Lower lobe of right lung (tissue), 2 donors: ENCODE data around the gene ATP6V1G3. TPM values are rescaled to one million over a fixed set of nuclear protein-coding genes. Genes with fewer than 3 reads are reported as not detected.
"Not testable (repeated sequence)": the region's sequence is repeated elsewhere in the genome, so short reads cannot be mapped to it uniquely, and the experiment has no call there.

Experiments used
- ATAC-seq, 2 donors: fragments of 200-7000 bp; cut with Tn5 transposase; one replicate each; pipeline ENCODE4 v1.9.1; 2020 to 2022; ENCODE audit warnings: mild to moderate bottlenecking in 2 of 2, moderate library complexity in 2 of 2
- DNase-seq: peaks from one replicate; pipeline ENCODE4 v3.0.0-alpha.2; 2020
- H3K27ac ChIP-seq: fragments of 200-600 bp; one replicate; pipeline ENCODE4 v1.8.0; 2022
- H3K27me3 ChIP-seq: fragments of 200-600 bp; one replicate; pipeline ENCODE4 v1.8.0; 2022; ENCODE audit warnings: low read depth
- H3K36me3 ChIP-seq: fragments of 200-600 bp; one replicate; pipeline ENCODE4 v1.8.0; 2022; ENCODE audit warnings: mild to moderate bottlenecking
- H3K4me1 ChIP-seq: fragments of 200-600 bp; one replicate; pipeline ENCODE4 v1.8.0; 2022
- H3K4me3 ChIP-seq: fragments of 200-600 bp; one replicate; pipeline ENCODE4 v1.8.0; 2022; ENCODE audit warnings: mild to moderate bottlenecking
- H3K9me3 ChIP-seq: fragments of 200-600 bp; one replicate; pipeline ENCODE4 v1.8.0; 2022
- intact Hi-C: fragments of 100-400 bp; cut with DNase I; formaldehyde crosslinking; loops from one replicate; pipeline ENCODE4 v1.11.0; 2022
- long read RNA-seq: library from polyadenylated mRNA; unstranded; transcript quantifications from one replicate; pipeline ENCODE4 v2.0.0, GENCODE V29; 2021
- total RNA-seq: library from RNA; stranded (reverse); fragmentation: NEBNext Ultra II Directional; extraction: Animal tissue kit (Norgen Biotek cat#: 25700); gene quantifications from one replicate; pipeline ENCODE4 v1.2.1, GENCODE V29; 2021
- TF ChIP-seq, protein P1 (sequence below): fragments of 200-600 bp; IDR thresholded peaks from one replicate; pipeline ENCODE4 v1.8.0; 2022; ENCODE audit warnings: antibody characterized with exemption, mild to moderate bottlenecking
- donor health status: DM: no; HTN: yes; CAD: no; lungs with severe emphysema.

Gene ATP6V1G3, protein sequence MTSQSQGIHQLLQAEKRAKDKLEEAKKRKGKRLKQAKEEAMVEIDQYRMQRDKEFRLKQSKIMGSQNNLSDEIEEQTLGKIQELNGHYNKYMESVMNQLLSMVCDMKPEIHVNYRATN
- not detected for total RNA-seq
- long read RNA-seq, result 0 reads

DNA sequence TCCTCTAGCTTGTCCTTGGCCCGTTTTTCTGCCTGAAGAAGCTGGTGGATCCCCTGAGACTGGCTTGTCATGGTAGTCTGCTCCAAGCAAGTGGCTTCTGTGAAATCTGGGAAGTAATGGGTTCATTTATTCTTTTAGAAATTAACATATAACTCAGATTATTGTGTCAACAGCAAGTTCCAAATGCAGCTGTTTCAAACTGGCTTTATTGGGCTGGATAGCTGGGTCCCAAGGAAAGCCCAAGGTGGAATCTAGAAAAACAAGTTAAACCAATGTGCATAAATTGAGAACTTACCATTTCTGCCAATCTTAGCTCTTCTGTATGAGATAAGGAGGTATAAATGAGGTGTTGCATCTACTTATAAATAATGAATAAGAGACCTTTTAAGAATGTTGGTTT is at the start of gene ATP6V1G3:
ATP6V1G3 (minus strand) TSS at position 101 of the 400 bp plus-strand sequence; CDS start at position 71, 30 bp downstream.
- no peak within 1 kb of the TSS for H3K27ac ChIP-seq
- H3K4me1 ChIP-seq, result no peaks in the 10 kb centered on the region
- no peaks in the 10 kb centered on the region for H3K9me3 ChIP-seq
- no peak for DNase-seq
- TF ChIP-seq, protein P1, sequence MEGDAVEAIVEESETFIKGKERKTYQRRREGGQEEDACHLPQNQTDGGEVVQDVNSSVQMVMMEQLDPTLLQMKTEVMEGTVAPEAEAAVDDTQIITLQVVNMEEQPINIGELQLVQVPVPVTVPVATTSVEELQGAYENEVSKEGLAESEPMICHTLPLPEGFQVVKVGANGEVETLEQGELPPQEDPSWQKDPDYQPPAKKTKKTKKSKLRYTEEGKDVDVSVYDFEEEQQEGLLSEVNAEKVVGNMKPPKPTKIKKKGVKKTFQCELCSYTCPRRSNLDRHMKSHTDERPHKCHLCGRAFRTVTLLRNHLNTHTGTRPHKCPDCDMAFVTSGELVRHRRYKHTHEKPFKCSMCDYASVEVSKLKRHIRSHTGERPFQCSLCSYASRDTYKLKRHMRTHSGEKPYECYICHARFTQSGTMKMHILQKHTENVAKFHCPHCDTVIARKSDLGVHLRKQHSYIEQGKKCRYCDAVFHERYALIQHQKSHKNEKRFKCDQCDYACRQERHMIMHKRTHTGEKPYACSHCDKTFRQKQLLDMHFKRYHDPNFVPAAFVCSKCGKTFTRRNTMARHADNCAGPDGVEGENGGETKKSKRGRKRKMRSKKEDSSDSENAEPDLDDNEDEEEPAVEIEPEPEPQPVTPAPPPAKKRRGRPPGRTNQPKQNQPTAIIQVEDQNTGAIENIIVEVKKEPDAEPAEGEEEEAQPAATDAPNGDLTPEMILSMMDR, result no peak
- no peak for ATAC-seq
- H3K36me3 ChIP-seq, result no peaks in the 10 kb centered on the region
- H3K4me3 ChIP-seq, result no peak within 1 kb of the TSS
- intact Hi-C loops, result no loop called here
- no peaks in the 10 kb centered on the region for H3K27me3 ChIP-seq

DNA sequence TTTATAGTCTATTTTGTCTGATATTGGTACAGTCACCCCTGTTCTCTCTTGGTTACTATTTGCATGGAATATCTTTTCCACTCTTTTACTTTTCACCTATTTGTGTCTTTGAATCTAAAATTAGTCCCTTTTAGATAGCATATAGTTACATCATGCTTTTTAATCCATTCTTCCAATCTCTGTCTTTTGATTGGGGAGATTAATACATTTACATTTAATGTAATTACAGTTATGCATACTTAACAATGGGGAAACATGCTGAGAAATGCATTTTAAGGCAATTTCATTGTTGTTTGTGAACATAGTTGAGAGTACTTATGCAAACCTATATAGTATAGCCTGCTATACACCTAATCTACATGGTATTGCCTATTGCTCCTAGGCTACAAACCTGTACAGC is 48.4 kb upstream of the ATP6V1G3 start:
- no peak overlapping the region for H3K27ac ChIP-seq
- no peak overlapping the region for H3K4me3 ChIP-seq
- H3K4me1 ChIP-seq, result no peaks in the 10 kb centered on the region
- H3K27me3 ChIP-seq, result no peaks in the 10 kb centered on the region
- DNase-seq (no peak), ATAC-seq (no peak)
- H3K9me3 ChIP-seq, result peaks cover 15% of the 10 kb centered on the region
- intact Hi-C loops, result no loop called here
- TF ChIP-seq, protein P1, result no peak
- H3K36me3 ChIP-seq, result no peaks in the 10 kb centered on the region

DNA sequence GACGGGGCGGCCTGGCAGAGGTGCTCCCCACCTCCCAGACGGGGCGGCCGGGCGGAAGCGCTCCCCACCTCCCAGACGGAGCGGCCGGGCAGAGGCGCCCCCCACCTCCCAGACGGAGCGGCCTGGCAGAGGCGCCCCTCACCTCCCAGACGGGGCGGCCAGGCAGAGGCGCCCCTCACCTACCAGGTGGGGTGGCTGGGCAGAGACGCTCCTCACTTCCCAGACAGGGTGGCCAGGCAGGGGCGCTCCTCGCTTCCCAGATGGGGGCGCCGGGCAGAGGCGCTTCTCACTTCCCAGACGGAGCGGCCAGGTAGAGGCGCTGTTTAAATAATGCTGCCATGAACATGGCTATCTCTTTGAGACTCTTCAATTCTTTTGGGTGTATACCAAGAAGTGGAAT is 43.7 kb upstream of the ATP6V1G3 start:
- TF ChIP-seq, protein P1, result no peak
- intact Hi-C loops, result no loop called here
- ATAC-seq (no peak), DNase-seq (no peak)
- Histone ChIP-seq H3K4me1 (no peaks in the 10 kb centered on the region), H3K4me3 (no peak overlapping the region), H3K27me3 (no peaks in the 10 kb centered on the region), H3K36me3 (no peaks in the 10 kb centered on the region), H3K9me3 (peaks cover 13% of the 10 kb centered on the region), H3K27ac (no peak overlapping the region)

DNA sequence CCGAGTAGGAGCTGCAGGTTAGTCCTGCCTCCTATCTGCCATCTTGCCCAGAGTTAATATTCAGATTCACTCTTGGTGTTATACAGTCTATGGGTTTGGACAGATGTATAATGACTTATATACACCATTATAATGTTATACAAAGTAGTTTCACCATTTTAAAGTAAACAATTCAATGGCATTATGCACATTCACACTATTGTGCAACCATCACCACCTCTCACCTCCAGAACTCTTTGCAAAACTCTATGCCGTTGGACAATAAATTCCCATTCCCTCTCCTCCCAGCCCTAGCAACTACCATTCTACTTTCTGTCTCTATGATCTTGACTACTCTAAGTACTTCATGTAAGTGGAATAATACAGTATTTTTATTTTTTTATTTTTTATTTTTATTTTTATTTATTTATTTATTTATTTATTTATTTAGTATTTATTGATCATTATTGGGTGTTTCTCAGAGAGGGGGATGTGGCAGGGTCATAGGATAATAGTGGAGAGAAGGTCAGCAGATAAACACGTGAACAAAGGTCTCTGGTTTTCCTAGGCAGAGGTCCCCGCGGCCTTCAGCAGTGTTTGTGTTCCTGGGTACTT is 42.8 kb upstream of the ATP6V1G3 start:
- not testable (repeated sequence) for ATAC-seq

DNA sequence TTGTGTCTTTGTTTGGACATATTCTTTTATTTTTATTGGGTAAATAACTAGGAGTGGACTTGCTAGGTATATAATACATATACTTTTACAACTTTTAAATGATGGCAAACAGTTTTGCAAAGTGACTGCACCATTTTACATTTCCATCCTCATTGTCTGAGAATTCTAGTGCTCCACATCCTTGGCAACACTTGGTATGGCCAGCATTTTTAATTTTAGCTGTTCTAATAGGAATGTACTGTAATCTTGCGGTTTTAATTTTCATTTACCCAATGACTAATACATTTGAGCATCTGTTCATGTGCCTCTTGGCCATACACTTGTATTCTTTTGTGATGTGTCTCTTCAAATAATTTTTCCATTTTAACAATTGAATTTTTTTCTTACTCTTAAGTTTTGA is 37.0 kb upstream of the ATP6V1G3 start:
- no peaks in the 10 kb centered on the region for H3K4me1 ChIP-seq
- no peaks in the 10 kb centered on the region for H3K36me3 ChIP-seq
- H3K9me3 ChIP-seq, result peaks cover 8% of the 10 kb centered on the region
- intact Hi-C loops, result no loop called here
- no peak overlapping the region for H3K27ac ChIP-seq
- ATAC-seq (no peak), DNase-seq (no peak)
- H3K4me3 ChIP-seq, result no peak overlapping the region
- H3K27me3 ChIP-seq, result no peaks in the 10 kb centered on the region
- TF ChIP-seq, protein P1, result no peak

More for the DNA sequence above, 42.8 kb upstream of the ATP6V1G3 start:
- DNase-seq, H3K4me1 ChIP-seq, H3K27me3 ChIP-seq, intact Hi-C loops, H3K27ac ChIP-seq, H3K4me3 ChIP-seq, H3K36me3 ChIP-seq, H3K9me3 ChIP-seq: not testable (repeated sequence)

DNA sequence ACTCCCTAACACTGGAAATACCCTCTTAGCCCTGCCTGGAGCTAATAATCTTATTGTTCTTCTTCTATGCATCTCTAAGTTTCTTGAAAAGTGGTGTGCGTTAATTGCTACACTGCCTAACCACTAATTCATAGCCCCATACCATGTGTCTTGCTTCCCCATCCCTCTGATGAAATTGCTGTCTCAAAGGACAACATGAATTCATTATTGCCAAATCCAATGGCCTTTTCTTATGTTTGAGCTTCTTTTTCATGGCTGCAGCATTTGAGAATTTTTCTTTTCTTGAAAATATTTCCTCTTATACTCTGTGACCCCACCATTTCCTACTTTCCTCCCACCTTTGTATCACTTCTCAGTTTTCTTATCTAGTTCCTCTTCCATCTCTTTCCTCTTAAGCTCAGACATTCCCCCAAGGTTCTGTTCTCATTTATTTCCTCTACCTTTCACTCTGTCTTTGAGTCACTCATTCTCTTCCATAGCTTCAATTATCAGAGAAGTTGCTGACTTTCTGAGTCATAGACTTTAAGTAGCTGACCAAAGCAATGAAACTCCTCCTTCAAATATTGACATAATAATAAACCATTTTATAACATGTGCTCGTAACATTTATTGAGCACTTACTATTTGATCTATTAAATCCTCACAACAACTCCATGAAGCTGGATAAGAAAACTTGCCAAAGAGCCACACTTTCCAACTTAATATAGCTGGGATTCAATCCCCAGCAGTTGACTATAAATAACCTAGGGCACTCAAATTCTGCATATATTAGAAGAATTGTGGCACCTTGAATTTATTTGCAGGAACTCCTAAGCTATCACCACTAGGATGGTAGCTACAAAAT is 35.5 kb upstream of the ATP6V1G3 start:
- TF ChIP-seq, protein P1, result no peak
- H3K9me3 ChIP-seq, result peaks cover 4% of the 10 kb centered on the region
- no peak overlapping the region for H3K4me3 ChIP-seq
- intact Hi-C loops, result no loop called here
- no peaks in the 10 kb centered on the region for H3K4me1 ChIP-seq
- ATAC-seq, result peak in 1 of 2 donors; percentile 50
- H3K27me3 ChIP-seq, result no peaks in the 10 kb centered on the region
- H3K27ac ChIP-seq, result no peak overlapping the region
- H3K36me3 ChIP-seq, result no peaks in the 10 kb centered on the region
- DNase-seq, result no peak
